GM19372 (cell line): ENCODE data around the gene LRRC75A.

Source experiments
- ATAC-seq: cut with Tn5 transposase; IDR thresholded peaks from one replicate; pipeline ENCODE4 v1.9.1; 2021; ENCODE audit warnings: mild to moderate bottlenecking, low read depth, moderate library complexity; ENCODE audit not compliant: unreplicated experiment

Gene LRRC75A

DNA sequence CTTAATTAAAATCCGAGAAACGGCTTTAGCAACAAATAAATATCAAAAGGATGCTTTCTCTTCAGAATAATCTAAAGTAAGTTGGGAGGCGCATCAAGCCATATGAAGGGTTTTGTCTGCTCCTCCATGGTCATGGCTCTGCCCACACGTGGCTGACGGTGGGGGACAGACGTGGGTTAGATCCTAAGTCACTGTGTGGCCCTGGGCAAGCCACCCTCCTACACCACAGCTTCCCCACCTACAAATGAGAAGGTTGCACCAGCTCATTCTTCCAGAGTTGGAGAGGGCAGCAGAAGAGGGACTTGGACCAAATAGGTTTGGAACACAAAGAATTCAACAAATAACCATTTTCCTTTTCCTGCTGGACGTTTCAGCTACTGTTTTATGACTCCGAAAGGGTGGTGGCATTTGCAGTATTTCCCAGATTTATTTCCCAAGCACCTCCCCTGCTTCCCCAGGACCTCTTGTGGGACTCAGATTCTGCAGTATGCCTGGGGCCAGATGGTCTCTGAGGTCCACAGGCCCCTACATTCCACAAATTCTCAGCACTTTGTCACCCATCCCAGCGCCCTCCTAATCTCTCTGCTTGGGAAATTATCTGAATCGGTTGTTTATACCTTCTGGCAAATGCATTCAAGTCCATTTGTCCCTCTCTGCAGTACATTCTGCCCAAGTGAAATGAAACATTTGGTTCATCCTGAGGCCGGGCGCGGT, 17.8 kb downstream of the LRRC75A start:
- ATAC-seq = no peak

DNA sequence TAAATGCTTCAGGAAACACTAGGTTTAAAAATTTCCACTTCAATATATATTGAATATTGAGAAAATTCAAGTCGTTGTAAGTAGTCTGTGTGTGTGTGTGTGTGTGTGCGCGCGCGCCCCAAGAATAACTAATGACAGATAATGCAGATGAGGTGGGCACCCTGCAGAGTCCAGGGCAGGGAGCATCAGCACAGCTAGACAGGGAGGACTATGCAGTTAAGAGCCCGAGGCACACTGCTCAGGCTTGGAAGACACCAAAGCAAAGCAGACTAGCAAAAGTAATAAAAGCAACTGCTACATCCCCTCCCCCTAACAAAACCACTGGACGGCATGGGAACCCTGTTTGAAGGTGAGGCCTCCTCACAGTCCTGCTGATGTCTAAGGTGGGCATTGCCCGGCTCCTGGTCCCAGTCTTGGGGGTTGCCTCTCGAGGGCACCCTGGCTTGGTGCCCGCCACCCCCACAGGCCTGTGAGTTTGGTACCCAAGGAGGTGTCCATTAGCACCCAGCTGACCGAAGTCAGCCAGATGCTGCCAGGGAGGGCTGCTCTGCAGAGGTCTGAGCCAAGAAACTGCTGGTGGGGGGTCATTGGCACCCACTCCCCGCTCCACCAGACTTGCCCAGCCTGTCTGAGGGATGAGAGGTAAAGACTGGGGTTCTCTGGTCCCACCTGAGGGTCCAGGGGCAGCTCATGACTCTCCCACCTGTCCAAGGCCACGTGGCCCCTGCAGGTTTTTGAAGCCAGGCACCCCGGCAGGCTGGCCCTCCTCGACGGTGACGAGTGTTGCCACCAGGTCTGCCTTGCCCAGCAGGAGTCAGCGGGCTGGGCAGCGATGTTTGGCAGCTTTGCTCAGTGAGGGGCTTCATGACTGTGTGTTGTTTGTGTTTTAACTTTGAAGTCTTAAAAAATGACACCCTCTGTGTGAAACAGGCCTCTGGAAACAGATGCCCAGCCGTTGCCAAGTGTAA, 18.7 kb downstream of the LRRC75A start:
- no peak for ATAC-seq

DNA sequence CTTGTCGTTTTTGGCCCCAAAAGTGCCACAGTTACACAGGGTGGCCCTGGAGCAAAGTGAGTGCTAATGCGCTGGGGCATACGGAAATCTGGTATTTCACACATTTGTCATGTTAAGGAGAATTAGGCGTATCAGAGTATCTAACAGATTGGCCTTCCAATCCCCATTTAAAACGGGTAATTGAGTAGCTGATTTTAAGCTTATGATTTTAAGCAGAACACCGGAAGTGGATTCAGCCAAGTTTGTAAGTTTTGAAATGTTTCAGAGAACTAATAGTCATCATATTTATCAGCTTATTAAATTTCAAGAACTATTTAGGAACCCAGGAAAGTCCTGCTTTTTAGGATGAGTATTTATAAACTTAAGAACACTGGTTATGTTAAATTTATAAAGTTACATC, 19.5 kb downstream of the LRRC75A start:
- no peak for ATAC-seq

DNA sequence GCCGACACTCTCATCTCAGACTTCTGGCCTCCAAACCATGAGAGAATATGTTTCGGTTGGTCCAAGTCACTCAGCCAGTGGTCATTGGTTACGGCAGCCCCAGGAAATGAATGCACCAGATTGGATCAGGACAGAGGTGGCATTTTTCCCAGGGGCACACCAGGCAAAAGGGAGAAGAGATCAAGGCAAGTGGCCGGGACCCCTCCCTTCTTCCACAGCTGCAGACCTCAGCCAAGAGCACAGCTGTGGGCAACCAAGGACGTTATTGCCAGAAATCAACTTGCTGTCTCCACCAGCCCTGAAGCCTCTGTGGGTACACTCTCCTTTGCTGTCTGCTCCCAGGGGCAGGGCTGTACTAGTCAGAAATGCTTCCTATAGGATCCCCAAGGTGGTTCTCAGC, 20.7 kb downstream of the LRRC75A start:
- ATAC-seq = no peak

DNA sequence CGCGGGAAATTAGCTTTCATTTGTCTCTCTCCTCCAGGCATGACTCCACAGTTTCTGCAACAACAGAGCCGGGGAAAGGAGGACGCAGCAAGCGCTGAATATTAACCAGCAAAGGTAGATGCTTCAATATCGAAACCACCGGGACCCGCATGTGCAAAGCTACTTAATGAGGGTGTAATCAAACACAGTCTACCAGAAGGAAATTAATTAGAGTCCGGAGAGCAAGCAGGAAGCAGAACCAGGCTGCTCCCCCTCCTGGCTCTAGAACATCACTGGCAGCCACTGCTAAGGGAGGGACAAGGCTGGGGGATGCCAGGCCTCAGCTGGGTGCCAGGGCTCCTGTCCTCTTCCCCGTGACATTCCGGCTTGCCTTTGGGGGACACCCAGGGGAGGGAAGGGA, 21.7 kb downstream of the LRRC75A start:
- ATAC-seq = no peak

DNA sequence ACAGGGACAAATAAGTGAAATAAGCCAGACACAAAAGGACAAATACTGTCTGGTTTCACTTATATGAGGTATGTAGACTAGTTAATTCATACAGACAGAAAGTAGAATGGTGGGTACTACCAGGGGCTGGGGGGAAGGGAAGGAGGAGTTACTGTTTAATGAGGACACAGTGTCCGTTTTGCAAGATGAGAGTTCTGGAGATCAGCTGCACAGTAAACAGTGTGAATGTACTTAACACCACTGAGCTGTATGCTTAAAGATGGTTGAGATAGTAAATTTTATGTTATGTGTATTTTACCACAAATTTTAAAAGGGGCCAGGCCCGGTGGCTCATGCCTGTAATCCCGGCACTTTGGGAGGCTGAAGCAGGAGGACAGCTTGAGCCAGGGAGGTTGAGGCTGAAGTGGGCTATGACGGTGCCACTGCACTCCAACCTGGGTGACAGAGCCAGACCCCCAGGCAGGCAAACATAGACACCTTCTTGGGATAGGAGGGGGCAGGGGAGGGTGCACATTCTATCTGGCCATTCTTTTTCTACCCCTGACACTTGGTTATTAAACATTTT, 23.5 kb downstream of the LRRC75A start:
- no peak for ATAC-seq

DNA sequence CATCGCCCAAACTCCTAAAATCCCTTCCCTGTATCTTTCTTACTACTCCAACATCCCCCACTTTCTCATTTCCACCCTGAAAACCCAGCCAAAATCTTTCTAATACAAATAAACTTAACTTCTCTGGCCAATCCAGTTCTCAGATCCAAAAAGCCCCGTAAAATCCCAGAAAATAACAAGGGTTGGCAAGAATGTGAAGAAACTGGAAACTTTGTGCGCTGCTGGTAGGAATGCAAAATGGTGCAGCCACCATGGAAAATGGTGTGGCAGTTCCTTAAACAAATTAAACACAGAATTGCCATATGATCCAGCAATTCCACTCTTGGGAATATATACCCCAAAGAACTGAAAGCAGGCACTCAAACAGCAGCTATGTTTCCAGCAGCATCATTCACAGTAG, 24.1 kb downstream of the LRRC75A start:
- no peak for ATAC-seq

DNA sequence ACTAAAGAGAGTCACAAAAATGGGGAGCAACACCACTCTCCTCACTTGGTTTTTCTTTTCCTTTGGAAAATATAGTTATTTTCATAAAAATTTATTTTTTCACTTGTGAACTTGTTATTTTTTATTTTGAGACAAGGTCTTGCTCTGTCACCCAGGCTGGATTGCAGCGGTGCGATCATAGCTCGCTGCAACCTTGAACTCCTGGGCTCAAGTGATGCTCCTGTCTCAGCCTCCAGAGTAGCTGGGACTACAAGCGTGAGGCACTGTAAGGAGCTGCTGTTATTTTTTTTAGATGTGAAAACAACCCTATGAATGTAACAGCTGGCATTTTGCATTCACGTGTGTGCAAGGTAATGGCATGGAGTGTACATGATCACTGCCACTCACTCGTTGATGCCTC, 24.9 kb downstream of the LRRC75A start:
- no peak for ATAC-seq

DNA sequence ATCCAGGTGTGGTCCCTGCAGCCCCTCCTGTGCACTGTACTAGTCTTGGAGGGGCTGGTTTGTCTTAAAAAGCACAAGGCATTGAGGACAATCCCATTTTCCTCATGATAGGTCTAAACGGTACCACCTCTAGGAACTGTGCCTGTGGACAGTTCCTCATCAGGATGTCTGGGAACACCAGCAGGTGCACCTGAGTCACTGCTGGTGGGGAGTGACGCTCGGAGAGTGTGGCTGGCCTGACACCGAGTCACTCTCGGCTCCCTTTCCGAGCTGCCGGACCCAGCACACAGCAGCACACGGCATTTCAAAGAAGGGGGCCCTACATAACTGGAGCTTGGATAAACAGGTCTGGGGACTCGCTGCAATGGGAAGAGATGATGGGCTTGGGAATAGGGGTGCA, 25.6 kb downstream of the LRRC75A start:
- no peak for ATAC-seq

DNA sequence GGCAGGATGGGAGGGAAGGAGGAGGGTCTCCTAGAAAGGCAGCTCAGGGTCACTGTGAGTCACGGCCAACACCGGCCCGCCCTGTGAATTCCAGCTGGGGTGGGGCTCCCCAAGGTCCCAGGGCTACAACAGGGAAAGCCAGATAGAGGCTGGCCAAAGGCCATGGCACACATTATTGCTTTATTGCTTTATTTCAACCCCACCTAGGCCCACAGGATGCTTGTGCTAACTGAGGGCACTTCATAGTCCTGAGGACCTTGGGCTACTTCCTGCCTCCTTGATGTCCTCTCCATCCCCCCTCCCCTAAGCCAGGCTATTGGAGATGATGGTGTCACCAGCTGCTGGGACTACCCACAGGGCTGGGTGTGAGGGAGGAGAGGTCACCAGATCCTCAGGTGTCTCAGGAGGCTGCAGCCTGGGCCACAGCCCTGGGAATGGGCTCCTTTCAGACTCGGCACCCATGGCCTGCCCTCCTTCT, 26.1 kb downstream of the LRRC75A start:
- ATAC-seq = no peak

DNA sequence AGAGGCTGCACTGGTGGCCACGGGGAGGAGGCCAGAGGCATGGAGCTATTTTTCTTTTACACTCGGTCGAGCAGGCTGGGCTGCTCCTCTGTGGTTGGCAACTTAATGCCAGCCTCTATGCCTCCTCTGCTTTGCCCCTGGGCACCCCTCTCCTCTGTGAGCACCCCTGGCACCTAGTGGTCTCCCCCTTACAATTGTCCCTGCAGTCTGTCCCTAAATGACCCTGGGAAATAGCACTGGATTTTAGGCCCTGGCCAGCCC, 27.0 kb downstream of the LRRC75A start:
- no peak for ATAC-seq

DNA sequence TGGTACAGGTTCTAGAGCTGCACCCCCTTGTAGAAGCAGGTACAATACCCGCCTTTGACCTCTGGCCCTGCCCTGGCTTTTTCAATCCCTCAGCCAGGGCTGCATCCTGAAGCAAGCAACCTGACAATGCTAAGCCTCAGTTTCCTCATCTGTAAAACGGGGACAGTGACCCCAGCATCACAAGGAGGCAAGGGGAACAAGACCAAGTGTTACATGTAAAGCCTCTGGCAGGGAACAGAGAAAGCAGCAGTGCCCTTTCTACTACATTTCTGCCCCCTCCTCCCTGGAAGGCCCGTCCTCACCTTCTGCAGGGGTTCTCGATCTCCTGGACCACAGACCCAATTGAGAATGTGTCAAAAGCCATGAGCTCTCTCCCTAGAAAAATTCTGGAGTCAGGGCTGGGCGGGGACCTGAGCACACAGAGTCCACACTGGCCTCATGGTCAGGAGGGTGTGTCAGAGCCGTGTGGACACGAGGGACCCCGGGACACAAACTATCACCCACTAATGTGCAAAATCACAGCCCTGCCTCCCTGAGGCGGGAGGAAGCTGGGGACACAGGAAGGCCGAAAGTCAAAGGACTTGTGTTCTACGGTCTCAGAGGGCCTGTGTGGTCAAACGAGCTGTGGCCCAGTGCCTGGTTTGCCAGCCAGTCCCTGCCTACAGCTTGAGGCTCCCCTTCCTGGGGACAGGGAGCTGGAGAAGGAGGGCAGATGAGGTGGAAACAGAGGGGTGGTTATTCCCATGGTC, 27.5 kb downstream of the LRRC75A start:
- ATAC-seq = no peak

DNA sequence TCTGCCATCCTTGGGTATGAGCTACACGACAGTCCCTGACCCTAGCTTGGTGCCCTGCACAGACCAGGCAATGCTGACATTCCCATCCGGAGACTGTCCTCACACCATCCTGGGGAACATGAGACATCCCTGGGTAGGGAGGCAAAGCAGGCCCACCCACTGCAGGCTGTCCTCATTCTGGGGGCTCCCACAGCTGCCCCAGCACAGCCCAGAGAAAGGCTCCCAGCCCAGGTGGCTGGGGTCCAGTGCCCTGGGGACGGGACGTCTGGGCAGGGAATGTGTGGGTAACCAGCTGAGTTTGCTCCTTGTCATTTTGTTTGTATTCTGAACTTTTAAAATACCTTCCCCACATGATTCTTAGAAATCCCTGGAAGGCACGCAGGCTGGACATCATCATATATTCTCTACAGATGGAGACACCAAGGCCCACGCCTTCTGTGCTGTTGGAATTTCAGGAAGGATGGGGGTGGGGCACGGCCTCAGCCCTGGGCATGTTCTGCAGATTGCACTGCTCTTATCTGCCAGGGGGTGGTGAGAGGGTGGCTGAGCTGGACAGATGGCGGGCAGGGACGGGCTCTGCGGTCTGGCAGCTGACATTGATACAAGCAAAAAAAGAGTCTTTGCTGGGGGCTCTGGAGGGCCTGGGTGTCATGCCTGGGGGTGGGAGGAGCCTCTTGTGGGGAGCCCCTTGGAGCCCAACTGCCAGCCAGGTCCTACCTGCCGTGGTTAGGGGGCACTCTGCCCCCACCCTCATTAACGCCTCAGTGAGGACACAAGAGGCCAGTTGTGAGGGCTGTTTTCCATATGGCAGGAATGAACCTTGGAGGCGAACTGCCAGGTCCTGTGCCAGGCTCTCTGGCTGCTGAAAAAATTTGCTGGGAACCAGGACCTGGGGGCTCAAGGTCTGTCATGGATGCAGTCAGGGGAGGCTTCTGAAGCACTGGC, 28.4 kb downstream of the LRRC75A start:
- no peak for ATAC-seq

DNA sequence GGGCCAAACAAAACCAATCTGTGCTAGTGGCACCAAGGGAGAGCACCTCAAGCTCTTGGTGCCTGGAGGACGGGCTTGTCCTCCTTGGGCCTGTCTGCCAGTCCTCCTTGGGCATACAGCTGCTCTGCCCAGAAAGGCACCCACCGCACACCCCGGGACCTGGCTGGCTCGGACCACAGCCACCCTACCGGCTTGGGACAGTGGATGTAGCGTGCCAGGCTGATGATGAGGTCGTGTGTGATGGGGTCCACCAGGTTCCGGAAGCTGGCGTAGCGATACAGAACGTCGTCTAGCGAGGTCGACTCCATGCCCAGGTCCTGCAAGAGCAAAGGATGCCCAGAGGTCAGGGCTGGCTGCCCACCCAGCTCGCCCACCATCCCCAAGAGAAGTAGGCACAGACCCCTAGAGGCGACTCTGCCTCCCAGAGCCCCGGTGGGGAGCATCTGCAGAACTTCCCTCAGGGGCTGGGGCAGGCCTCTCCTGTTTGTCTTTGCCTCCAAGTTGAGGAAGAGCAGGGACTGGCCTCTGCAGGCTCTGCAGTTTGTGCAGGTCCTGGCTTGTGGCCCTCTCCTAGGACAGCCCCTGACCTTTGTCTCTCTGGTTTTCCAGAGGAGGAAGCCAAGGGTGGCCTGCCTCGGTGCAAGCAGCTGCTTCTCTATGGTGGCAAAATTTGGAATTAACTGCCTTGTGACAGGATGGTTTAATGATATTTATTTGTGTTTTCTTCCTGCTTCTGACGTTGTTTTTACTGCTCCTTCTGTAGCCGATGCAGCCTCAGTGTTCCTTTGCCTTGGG, 29.7 kb downstream of the LRRC75A start:
- no peak for ATAC-seq

DNA sequence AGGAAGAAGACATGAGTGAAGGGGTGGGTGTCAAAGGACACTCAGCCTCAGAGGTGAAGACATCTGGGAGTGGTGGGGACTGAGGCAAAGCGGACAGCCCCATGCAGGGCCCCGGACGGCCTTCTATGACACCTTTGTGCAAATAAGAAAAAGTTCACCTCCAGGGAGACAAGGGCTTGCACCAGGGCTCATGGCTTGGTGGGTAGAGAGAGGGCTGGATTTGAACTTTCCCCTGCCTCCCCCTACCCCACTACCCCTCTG, 30.5 kb downstream of the LRRC75A start:
- ATAC-seq = no peak

DNA sequence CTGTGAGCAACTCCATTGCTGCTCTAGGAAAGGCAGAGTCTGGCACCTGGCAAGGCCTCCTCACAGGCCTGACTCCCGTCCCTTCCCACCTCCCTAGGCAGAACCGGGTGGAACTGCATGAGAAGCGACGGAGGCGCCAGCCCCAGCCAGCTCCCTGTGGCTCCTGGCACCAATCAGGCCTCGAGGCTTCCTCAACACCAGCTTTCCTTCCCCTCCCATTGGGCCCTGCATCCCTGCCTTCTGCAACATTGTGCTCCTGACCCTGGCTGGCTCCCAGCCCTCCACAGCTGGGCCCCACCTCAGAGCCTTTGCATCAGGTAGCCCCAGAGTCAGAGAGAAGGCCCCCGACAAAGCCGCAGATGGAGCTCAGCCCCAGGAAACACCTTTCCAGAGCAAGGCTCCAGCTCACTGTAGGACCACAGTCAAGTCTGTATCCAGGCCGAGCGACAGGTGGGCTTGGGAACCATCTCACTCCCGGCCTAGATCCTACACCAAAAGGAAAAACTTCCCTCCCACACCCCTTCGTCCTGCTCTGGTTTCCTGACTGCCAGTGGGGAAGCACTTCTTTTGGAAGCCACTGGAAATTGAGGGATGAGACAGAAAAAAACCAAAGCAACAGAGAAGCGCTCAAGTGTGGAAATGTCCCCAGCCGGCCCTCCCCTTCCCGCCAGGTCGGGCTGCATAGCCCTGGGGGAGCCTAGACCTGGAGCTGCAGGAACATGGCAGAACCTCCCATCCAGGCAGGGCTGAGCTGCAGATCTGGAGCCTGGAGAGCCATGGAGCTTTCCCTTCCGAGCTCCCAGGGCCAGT, 31.0 kb downstream of the LRRC75A start:
- ATAC-seq = no peak

DNA sequence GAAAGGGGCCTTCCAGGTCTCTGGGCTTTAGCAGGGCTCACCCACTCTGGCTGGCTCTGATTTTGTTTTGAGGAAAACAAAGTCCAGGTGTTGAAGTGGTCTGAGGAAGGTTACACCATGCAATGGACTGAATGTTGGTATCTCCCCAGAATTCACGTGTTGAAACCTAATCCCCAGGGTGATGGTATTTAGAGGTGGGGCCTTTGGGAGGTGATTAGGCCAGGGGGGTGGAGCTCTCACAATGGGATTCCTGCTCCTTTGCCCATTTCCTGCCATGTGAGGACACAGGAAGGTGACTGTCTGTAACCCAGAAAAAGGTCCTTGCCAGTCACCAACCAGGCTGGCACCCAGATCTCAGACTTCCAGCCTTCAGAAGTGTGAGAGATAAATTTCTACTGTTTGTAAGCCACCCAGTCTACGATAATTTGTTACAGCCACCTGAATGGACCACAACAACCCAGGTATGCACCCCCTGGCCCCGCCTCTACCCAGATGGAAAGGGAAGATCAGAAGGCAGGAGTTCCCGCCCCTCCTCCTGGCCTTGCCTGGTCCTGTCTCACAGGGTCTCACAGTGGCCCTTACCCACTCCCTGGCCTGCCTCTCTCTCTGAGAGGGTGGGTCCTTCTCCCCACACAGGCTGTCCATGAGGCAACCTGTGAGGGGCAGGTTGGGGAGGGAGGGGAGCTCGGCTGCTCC, 32.0 kb downstream of the LRRC75A start:
- no peak for ATAC-seq

DNA sequence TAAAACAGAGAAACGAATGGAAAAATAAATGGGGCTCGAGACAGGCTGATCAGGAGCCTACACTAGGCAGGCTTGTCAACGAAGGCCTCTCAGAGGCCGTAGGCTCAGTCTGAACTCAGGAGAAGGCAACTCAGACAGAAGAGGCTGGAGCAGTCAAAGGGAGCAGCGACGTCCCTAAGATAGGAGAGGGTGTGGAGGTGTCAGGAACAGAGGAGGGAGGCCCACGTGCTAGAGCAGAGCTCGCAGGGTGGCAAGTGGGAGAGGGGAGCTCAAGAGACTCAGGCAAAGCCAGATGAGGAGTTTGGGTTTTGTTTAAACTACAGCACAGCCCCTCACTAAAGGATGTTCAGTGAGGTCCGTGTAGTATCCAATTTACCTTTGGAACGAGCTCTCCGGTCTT, 32.7 kb downstream of the LRRC75A start:
- no peak for ATAC-seq
